Thyroid gland (tissue), 4 donors: Measurements from ENCODE around the gene CCT3. TPM values are rescaled to one million over a fixed set of nuclear protein-coding genes. Genes with fewer than 3 reads are reported as not detected.

ENCODE experiments used
- DNase-seq, 2 donors: peaks; one replicate each; pipeline ENCODE4 v3.0.0-alpha.2; 2019
- H3K27ac ChIP-seq, 3 donors: fragments of 200-600 bp; sonication (generic); 1 replicate in 2 of 3; 2 replicates in 1 of 3; pipeline ENCODE4 v1.5.1; 2016 to 2019; ENCODE audit warnings: mild to moderate bottlenecking in 1 of 3, moderate library complexity in 1 of 3
- H3K27me3 ChIP-seq: fragments of 200-600 bp; sonication (generic); one replicate; pipeline ENCODE4 v1.5.1; 2019
- H3K36me3 ChIP-seq, 2 donors: fragments of 200-600 bp; sonication (generic); one replicate each; pipeline ENCODE4 v1.5.1; 2016 to 2019
- H3K4me1 ChIP-seq, 2 donors: fragments of 200-600 bp; sonication (generic); one replicate each; pipeline ENCODE4 v1.5.1; 2017 to 2019
- H3K4me3 ChIP-seq, 3 donors: fragments of 200-600 bp; sonication (generic); replicated peaks in 1 of 3; 1 replicate in 2 of 3; 2 replicates in 1 of 3; pipeline ENCODE4 v1.5.1; 2016; ENCODE audit warnings: mild to moderate bottlenecking in 1 of 3
- H3K9me3 ChIP-seq: fragments of 200-600 bp; sonication (generic); one replicate; pipeline ENCODE4 v1.5.1; 2017
- CTCF ChIP-seq, 6 experiments: fragments of 200-600 bp in 3 of 6; fragments of 450-650 bp in 3 of 6; sonication (generic) in 3 of 6; IDR thresholded peaks; one replicate each; pipeline ENCODE4 v1.5.1; 2016 to 2019; ENCODE audit warnings: antibody characterized with exemption in 6 of 6, mild to moderate bottlenecking in 2 of 6, inconsistent platforms in 1 of 6, moderate library complexity in 1 of 6
- POLR2A ChIP-seq, 2 donors: fragments of 450-650 bp; IDR thresholded peaks; one replicate each; pipeline ENCODE4 v1.6.1; 2017; ENCODE audit warnings: antibody characterized with exemption in 2 of 2, mild to moderate bottlenecking in 2 of 2, moderate library complexity in 1 of 2
- WGBS, 2 donors: methylation state at CpG; one replicate each; pipeline ENCODE4 v1.1.5; 2017; 5-methylcytosine and 5-hydroxymethylcytosine counted together
- intact Hi-C: fragments of 100-400 bp; cut with DNase I; formaldehyde crosslinking; loops from one replicate; pipeline ENCODE4 v1.15.1; 2023
- total RNA-seq, 4 donors: library from RNA; depleted of rRNA; stranded (reverse); fragments of >200 nt; gene quantifications; one replicate each; pipeline ENCODE4 v1.2.3, GENCODE V29; 2016

CCT3 gene
- total RNA-seq, 4 donors from 2014 or later, result 121 to 214 (median 170) TPM

GRCh38 chr1:156281693-156282478, 56.2 kb downstream of the CCT3 start:
- WGBS, 2 donors, result 6 to 10% methylated on average over 22 of the region's 22 CpGs
- no peaks in the 10 kb centered on the region for H3K27me3 ChIP-seq
- H3K4me1 ChIP-seq, result peaks cover 16 to 21% of the 10 kb centered on the region in 2 donors
- no peaks in the 10 kb centered on the region for H3K9me3 ChIP-seq
- intact Hi-C loops, result no loop called here
- H3K36me3 ChIP-seq, result peaks cover 16 to 18% of the 10 kb centered on the region in 2 donors
- TF ChIP-seq CTCF (IDR thresholded peaks at IDR 0.05) (no peak), POLR2A (IDR thresholded peaks at IDR 0.05) (no peak)
- peak; percentile 24 to 30 for DNase-seq
- H3K4me3 ChIP-seq, result peak overlapping the region; percentile 33 to 94 (median 61)
- H3K27ac ChIP-seq, result peak overlapping the region in 2 of 3 donors; percentile 64 to 90

DNA sequence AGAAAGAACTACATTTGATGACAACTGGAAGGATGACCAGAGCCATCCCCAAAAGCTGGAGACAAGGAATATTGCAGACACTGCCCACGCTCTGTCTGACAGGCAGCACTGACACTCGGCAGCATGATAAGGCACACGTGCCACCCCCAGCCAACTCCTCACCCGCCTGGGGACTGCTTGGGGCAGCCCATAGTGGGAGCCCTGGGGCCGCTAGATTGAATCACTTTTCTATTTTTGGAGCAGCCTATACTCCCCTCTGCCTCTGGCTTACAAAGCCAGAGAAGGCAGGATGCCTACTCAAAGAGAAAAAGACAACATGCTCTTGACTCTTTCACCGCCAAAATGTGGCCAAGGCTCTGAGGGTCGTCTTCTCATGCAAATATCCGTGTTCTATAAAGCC, 56.8 kb downstream of the CCT3 start:
- Histone ChIP-seq H3K27me3 (no peaks in the 10 kb centered on the region), H3K9me3 (no peaks in the 10 kb centered on the region), H3K4me3 (peak overlapping the region in 1 of 3 donors; percentile 94), H3K36me3 (peaks cover 22 to 24% of the 10 kb centered on the region in 2 donors), H3K4me1 (peaks cover 16 to 21% of the 10 kb centered on the region in 2 donors), H3K27ac (no peak overlapping the region)
- intact Hi-C loops, result no loop called here
- no peak for DNase-seq
- no peak for TF ChIP-seq CTCF (IDR thresholded peaks at IDR 0.05)
- no peak for TF ChIP-seq POLR2A (IDR thresholded peaks at IDR 0.05)
- 32 to 36% methylated on average over 8 of the region's 8 CpGs for WGBS, 2 donors

- intact Hi-C loops, result no loop called here
- TF ChIP-seq POLR2A (IDR thresholded peaks at IDR 0.05) (no peak), CTCF (IDR thresholded peaks at IDR 0.05) (no peak)
These were observed 58.3 kb downstream of the CCT3 start for GRCh38 chr1:156279837-156280236.

DNA sequence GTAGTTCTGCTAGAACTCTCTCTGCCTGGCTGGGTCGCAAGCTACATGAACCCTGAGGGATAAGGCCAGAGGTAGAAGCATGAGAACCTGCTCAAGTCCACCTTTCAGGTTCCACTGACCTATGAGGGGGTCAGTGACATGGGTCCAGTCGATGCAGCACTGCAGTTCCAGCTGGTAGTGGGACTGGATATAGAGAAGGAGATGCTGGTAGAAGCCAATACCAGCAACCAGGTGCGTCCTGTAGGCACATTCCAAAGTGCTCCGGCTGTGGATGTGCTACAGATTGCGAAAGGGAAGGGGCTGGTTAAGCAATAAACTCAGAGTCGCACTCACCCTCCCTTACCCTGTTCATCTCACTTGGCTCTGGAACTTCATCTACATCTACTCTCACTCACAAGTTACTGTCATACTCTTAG, 61.1 kb downstream of the CCT3 start:
- no peak overlapping the region for H3K27ac ChIP-seq
- TF ChIP-seq CTCF (IDR thresholded peaks at IDR 0.05), result no peak
- TF ChIP-seq POLR2A (IDR thresholded peaks at IDR 0.05), result no peak
- H3K4me1 ChIP-seq, result peaks cover 9 to 10% of the 10 kb centered on the region in 2 donors
- no peak for DNase-seq
- peaks cover 64 to 67% of the 10 kb centered on the region in 2 donors for H3K36me3 ChIP-seq
- no peaks in the 10 kb centered on the region for H3K9me3 ChIP-seq
- intact Hi-C loops, result no loop called here
- H3K4me3 ChIP-seq, result no peak overlapping the region
- 76 to 86% methylated on average over 6 of the region's 6 CpGs for WGBS, 2 donors
- no peaks in the 10 kb centered on the region for H3K27me3 ChIP-seq

More at GRCh38 chr1:156279837-156280236, 58.3 kb downstream of the CCT3 start:
- no peaks in the 10 kb centered on the region for H3K27me3 ChIP-seq
- no peaks in the 10 kb centered on the region for H3K9me3 ChIP-seq
- H3K27ac ChIP-seq, result no peak overlapping the region
- peaks cover 16 to 21% of the 10 kb centered on the region in 2 donors for H3K4me1 ChIP-seq
- WGBS, 2 donors, result 87 to 92% methylated on average over 3 of the region's 3 CpGs
- no peak for DNase-seq
- peaks cover 36 to 38% of the 10 kb centered on the region in 2 donors for H3K36me3 ChIP-seq
- no peak overlapping the region for H3K4me3 ChIP-seq

GRCh38 chr1:156276532-156276931, 61.6 kb downstream of the CCT3 start:
- intact Hi-C loops, result no loop called here
- peaks cover 4 to 7% of the 10 kb centered on the region in 2 donors for H3K4me1 ChIP-seq
- H3K4me3 ChIP-seq, result no peak overlapping the region
- H3K36me3 ChIP-seq, result peaks cover 68 to 71% of the 10 kb centered on the region in 2 donors
- TF ChIP-seq CTCF (IDR thresholded peaks at IDR 0.05), result no peak
- TF ChIP-seq POLR2A (IDR thresholded peaks at IDR 0.05), result no peak
- no peak for DNase-seq
- no peak overlapping the region for H3K27ac ChIP-seq
- H3K9me3 ChIP-seq, result no peaks in the 10 kb centered on the region
- no peaks in the 10 kb centered on the region for H3K27me3 ChIP-seq
